HEK293 (cell line): ENCODE data around the gene XG.

ENCODE experiments used
- CTCF ChIA-PET: fragments of 350-600 bp; formaldehyde crosslinking; extraction: SDS; loops from one replicate; lab custom pipeline; 2021; ENCODE audit warnings: antibody characterized with exemption; lab: Yijun Ruan, JAX
- POLR2A ChIA-PET: fragments of 300-600 bp; formaldehyde crosslinking; extraction: SDS; loops from one replicate; lab custom pipeline; 2020; ENCODE audit warnings: antibody characterized with exemption, inconsistent platforms; lab: Yijun Ruan, JAX
- H3K27ac ChIP-seq: fragments of 200-500 bp; sonication (Bioruptor generic); 2 replicates; pipeline ENCODE4 v1.5.1; 2014; ENCODE audit warnings: low read depth, low read length, control low read depth, inconsistent platforms; ENCODE audit errors: extremely low read depth
- H3K36me3 ChIP-seq, 2 experiments: fragments of 200-500 bp in 1 of 2; sonication (Bioruptor generic) in 1 of 2; 1 replicate in 1 of 2; 2 replicates in 1 of 2; pipeline ENCODE4 v1.5.1; 2014 to 2017; ENCODE audit warnings: inconsistent platforms in 2 of 2, low read length in 2 of 2; ENCODE audit not compliant: control insufficient read depth in 2 of 2, insufficient read depth in 1 of 2
- H3K4me1 ChIP-seq: fragments of 200-500 bp; sonication (Bioruptor generic); 2 replicates; pipeline ENCODE4 v1.5.1; 2014; ENCODE audit warnings: mild to moderate bottlenecking, low read length, inconsistent platforms; ENCODE audit not compliant: control insufficient read depth, insufficient read depth
- H3K4me3 ChIP-seq: 2 replicates; pipeline ENCODE4 v1.5.1; 2011; ENCODE audit warnings: low read depth, mild to moderate bottlenecking, control low read depth, low read length, moderate library complexity
- H3K9me3 ChIP-seq: fragments of 200-500 bp; sonication (Bioruptor generic); 2 replicates; pipeline ENCODE4 v1.5.1; 2014; ENCODE audit warnings: low read depth, low read length, inconsistent platforms; ENCODE audit not compliant: control insufficient read depth, insufficient read depth
- AEBP2 ChIP-seq: fragments of 450-650 bp; formaldehyde crosslinking; IDR thresholded peaks from 2 replicates; pipeline ENCODE4 v1.5.1; 2016; ENCODE audit warnings: missing biosample characterization, missing genetic modification characterization, borderline replicate concordance
- BCL11B ChIP-seq: fragments of 450-650 bp; formaldehyde crosslinking; IDR thresholded peaks from 2 replicates; pipeline ENCODE4 v1.5.1; 2016; ENCODE audit warnings: low read depth, missing biosample characterization, missing genetic modification characterization
- GLI2 ChIP-seq: fragments of 450-650 bp; formaldehyde crosslinking; IDR thresholded peaks from 2 replicates; pipeline ENCODE4; 2017; ENCODE audit warnings: missing biosample characterization, missing genetic modification characterization, low read depth, borderline replicate concordance
- HOXD13 ChIP-seq: sonication (generic); formaldehyde crosslinking; IDR thresholded peaks from 2 replicates; pipeline ENCODE4 v1.8.0; 2022; ENCODE audit warnings: missing genetic modification reagents, borderline replicate concordance
- OVOL3 ChIP-seq: fragments of 450-650 bp; formaldehyde crosslinking; IDR thresholded peaks from 2 replicates; pipeline ENCODE4 v1.5.1; 2016; ENCODE audit warnings: missing biosample characterization, missing genetic modification characterization
- RBAK ChIP-seq: fragments of 450-650 bp; formaldehyde crosslinking; IDR thresholded peaks from 2 replicates; pipeline ENCODE4 v1.5.1; 2016; ENCODE audit warnings: missing biosample characterization, missing genetic modification characterization
- SP3 ChIP-seq: fragments of 450-650 bp; formaldehyde crosslinking; IDR thresholded peaks from 2 replicates; pipeline ENCODE4 v1.5.1; 2016; ENCODE audit warnings: missing biosample characterization, missing genetic modification characterization
- ZBTB44 ChIP-seq: fragments of 450-650 bp; IDR thresholded peaks from 2 replicates; pipeline ENCODE4 v1.5.1; 2018; ENCODE audit warnings: missing biosample characterization, mild to moderate bottlenecking, missing genetic modification characterization
- ZBTB6 ChIP-seq: fragments of 450-650 bp; formaldehyde crosslinking; IDR thresholded peaks from 2 replicates; pipeline ENCODE4 v1.5.1; 2017; ENCODE audit warnings: missing biosample characterization, missing genetic modification characterization
- ZNF138 ChIP-seq: fragments of 450-650 bp; formaldehyde crosslinking; IDR thresholded peaks from 2 replicates; pipeline ENCODE4 v1.5.1; 2016; ENCODE audit warnings: missing biosample characterization, missing genetic modification characterization, borderline replicate concordance
- ZNF140 ChIP-seq: fragments of 450-650 bp; formaldehyde crosslinking; IDR thresholded peaks from 2 replicates; pipeline ENCODE4 v1.5.1; 2016; ENCODE audit warnings: missing biosample characterization, missing genetic modification characterization
- ZNF248 ChIP-seq: fragments of 450-650 bp; formaldehyde crosslinking; IDR thresholded peaks from 2 replicates; pipeline ENCODE4 v1.5.1; 2017; ENCODE audit warnings: missing biosample characterization, missing genetic modification characterization
- ZNF350 ChIP-seq: fragments of 450-650 bp; formaldehyde crosslinking; IDR thresholded peaks from 2 replicates; pipeline ENCODE4 v1.5.0; 2017; ENCODE audit warnings: missing biosample characterization, mild to moderate bottlenecking, missing genetic modification characterization
- ZNF394 ChIP-seq: fragments of 450-650 bp; formaldehyde crosslinking; IDR thresholded peaks from 2 replicates; pipeline ENCODE4 v1.5.1; 2016; ENCODE audit warnings: missing biosample characterization, missing genetic modification characterization, mild to moderate bottlenecking, moderate library complexity, borderline replicate concordance
- ZNF423 ChIP-seq: fragments of 450-650 bp; formaldehyde crosslinking; IDR thresholded peaks from 2 replicates; pipeline ENCODE4 v1.5.1; 2016; ENCODE audit warnings: missing biosample characterization, missing genetic modification characterization
- ZNF530 ChIP-seq: fragments of 450-650 bp; formaldehyde crosslinking; IDR thresholded peaks from 2 replicates; pipeline ENCODE4 v1.5.1; 2016; ENCODE audit warnings: low read depth, missing biosample characterization, missing genetic modification characterization
- ZNF549 ChIP-seq: fragments of 450-650 bp; IDR thresholded peaks from 2 replicates; pipeline ENCODE4 v1.5.1; 2018; ENCODE audit warnings: missing biosample characterization, missing genetic modification characterization, mild to moderate bottlenecking, inconsistent platforms, moderate library complexity
- ZNF555 ChIP-seq: fragments of 450-650 bp; formaldehyde crosslinking; conservative IDR thresholded peaks from 2 replicates; pipeline ENCODE4 v1.5.1; 2017; ENCODE audit warnings: missing biosample characterization, mild to moderate bottlenecking, missing genetic modification characterization, inconsistent platforms
- ZNF624 ChIP-seq: fragments of 450-650 bp; formaldehyde crosslinking; IDR thresholded peaks from 2 replicates; pipeline ENCODE4 v1.5.1; 2017; ENCODE audit warnings: missing biosample characterization, missing genetic modification characterization
- ZNF639 ChIP-seq: fragments of 450-650 bp; formaldehyde crosslinking; IDR thresholded peaks from 2 replicates; pipeline ENCODE4 v1.5.1; 2016; ENCODE audit warnings: missing biosample characterization, missing genetic modification characterization
- ZNF768 ChIP-seq: fragments of 450-650 bp; formaldehyde crosslinking; IDR thresholded peaks from 2 replicates; pipeline ENCODE4 v1.5.1; 2018; ENCODE audit warnings: missing biosample characterization, mild to moderate bottlenecking, missing genetic modification characterization
- ZNF791 ChIP-seq: fragments of 450-650 bp; formaldehyde crosslinking; IDR thresholded peaks from 2 replicates; pipeline ENCODE4 v1.5.1; 2016; ENCODE audit warnings: missing biosample characterization, missing genetic modification characterization
- ZNF830 ChIP-seq: fragments of 450-650 bp; IDR thresholded peaks from 2 replicates; pipeline ENCODE4 v1.5.0; 2018; ENCODE audit warnings: missing biosample characterization, missing genetic modification characterization, low read depth, mild to moderate bottlenecking, moderate library complexity
- ZNF843 ChIP-seq: fragments of 450-650 bp; formaldehyde crosslinking; IDR thresholded peaks from 2 replicates; pipeline ENCODE4 v1.5.1; 2016; ENCODE audit warnings: missing biosample characterization, missing genetic modification characterization
- ZSCAN5A ChIP-seq: fragments of 450-650 bp; formaldehyde crosslinking; IDR thresholded peaks from 2 replicates; pipeline ENCODE4 v1.5.1; 2016; ENCODE audit warnings: missing biosample characterization, missing genetic modification characterization
- TF ChIP-seq, protein P1 (sequence below): fragments of 450-650 bp; formaldehyde crosslinking; IDR thresholded peaks from 2 replicates; pipeline ENCODE4 v1.5.1; 2016; ENCODE audit warnings: missing biosample characterization, missing genetic modification characterization, low read depth
- TF ChIP-seq, protein P2 (sequence below): fragments of 450-650 bp; formaldehyde crosslinking; IDR thresholded peaks from 2 replicates; pipeline ENCODE4 v1.5.1; 2016; ENCODE audit warnings: missing biosample characterization, missing genetic modification characterization

The XG gene

GRCh38 chrX:2789569-2789968 is 37.7 kb downstream of the XG start:
- Histone ChIP-seq H3K4me3 (no peak overlapping the region), H3K36me3 (no peaks in the 10 kb centered on the region), H3K9me3 (no peaks in the 10 kb centered on the region), H3K4me1 (no peaks in the 10 kb centered on the region), H3K27ac (no peak overlapping the region)
- TF ChIP-seq ZSCAN5A (tag by site-specific recombination) = no peak
- TF ChIP-seq, protein P1, sequence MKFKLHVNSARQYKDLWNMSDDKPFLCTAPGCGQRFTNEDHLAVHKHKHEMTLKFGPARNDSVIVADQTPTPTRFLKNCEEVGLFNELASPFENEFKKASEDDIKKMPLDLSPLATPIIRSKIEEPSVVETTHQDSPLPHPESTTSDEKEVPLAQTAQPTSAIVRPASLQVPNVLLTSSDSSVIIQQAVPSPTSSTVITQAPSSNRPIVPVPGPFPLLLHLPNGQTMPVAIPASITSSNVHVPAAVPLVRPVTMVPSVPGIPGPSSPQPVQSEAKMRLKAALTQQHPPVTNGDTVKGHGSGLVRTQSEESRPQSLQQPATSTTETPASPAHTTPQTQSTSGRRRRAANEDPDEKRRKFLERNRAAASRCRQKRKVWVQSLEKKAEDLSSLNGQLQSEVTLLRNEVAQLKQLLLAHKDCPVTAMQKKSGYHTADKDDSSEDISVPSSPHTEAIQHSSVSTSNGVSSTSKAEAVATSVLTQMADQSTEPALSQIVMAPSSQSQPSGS (tag by site-specific recombination) = no peak
- no peak for TF ChIP-seq ZNF549 (tag by site-specific recombination)
- no peak for TF ChIP-seq ZNF624 (tag by site-specific recombination)
- no peak for TF ChIP-seq ZBTB44 (tag by site-specific recombination)
- TF ChIP-seq ZNF768 = no peak
- TF ChIP-seq GLI2 (tag by site-specific recombination) = no peak
- TF ChIP-seq HOXD13 (CRISPR knock-in tag) = no peak
- no peak for TF ChIP-seq RBAK (tag by site-specific recombination)
- TF ChIP-seq AEBP2 (tag by site-specific recombination) = no peak
- TF ChIP-seq ZNF791 (tag by site-specific recombination) = no peak
- no peak for TF ChIP-seq OVOL3 (tag by site-specific recombination)
- TF ChIP-seq ZBTB6 = no peak
- no peak for TF ChIP-seq ZNF140 (tag by site-specific recombination)
- TF ChIP-seq ZNF423 (tag by site-specific recombination) = no peak
- TF ChIP-seq ZNF830 (tag by site-specific recombination) = no peak
- TF ChIP-seq ZNF555 = no peak
- no peak for TF ChIP-seq ZNF138 (tag by site-specific recombination)
- POLR2A ChIA-PET = no interaction called here
- CTCF ChIA-PET = no interaction called here

DNA sequence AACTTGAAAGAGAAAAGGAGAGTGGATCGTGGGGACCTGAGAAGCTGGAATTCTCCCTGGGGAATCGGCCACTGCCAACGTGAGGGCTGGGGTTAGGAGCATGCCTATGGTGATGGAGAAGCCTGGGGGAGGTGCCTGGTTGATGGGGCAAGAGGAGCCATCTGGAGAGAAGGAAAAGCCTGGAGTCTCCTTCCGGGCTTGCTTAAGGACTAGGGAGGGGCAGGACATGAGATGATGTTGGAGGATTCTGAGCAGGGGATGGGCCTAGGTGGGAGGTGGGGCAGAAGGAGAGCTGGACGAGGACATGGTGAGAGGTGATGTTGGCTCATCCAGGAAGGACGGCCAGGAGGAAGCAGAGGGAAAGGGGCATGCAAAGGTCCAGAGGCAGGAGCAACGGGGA is 41.9 kb downstream of the XG start:
- Histone ChIP-seq H3K9me3 (no peaks in the 10 kb centered on the region), H3K27ac (no peak overlapping the region), H3K4me1 (no peaks in the 10 kb centered on the region), H3K36me3 (no peaks in the 10 kb centered on the region), H3K4me3 (no peak overlapping the region)
- CTCF ChIA-PET = no interaction called here
- POLR2A ChIA-PET = no interaction called here
- TF ChIP-seq ZNF639 (tag by site-specific recombination) (no peak), OVOL3 (tag by site-specific recombination) (no peak), GLI2 (tag by site-specific recombination) (no peak), ZNF530 (tag by site-specific recombination) (no peak), BCL11B (tag by site-specific recombination) (no peak), ZNF248 (tag by site-specific recombination) (no peak), SP3 (tag by site-specific recombination) (no peak), ZNF350 (tag by site-specific recombination) (no peak), ZNF394 (tag by site-specific recombination) (no peak), ZNF843 (no peak)
- TF ChIP-seq, protein P2, sequence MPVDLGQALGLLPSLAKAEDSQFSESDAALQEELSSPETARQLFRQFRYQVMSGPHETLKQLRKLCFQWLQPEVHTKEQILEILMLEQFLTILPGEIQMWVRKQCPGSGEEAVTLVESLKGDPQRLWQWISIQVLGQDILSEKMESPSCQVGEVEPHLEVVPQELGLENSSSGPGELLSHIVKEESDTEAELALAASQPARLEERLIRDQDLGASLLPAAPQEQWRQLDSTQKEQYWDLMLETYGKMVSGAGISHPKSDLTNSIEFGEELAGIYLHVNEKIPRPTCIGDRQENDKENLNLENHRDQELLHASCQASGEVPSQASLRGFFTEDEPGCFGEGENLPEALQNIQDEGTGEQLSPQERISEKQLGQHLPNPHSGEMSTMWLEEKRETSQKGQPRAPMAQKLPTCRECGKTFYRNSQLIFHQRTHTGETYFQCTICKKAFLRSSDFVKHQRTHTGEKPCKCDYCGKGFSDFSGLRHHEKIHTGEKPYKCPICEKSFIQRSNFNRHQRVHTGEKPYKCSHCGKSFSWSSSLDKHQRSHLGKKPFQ = no peak
